OCI-LY7 (cell line): Measurements from ENCODE around the gene KLF2.

ENCODE experiments used
- CTCF ChIP-seq: fragments of 200-600 bp; sonication (generic); conservative IDR thresholded peaks from 2 replicates; pipeline ENCODE4 v1.5.1; 2014; ENCODE audit warnings: mild to moderate bottlenecking, antibody characterized with exemption, low read length, moderate library complexity, mixed read lengths
- EZH2phosphoT487 ChIP-seq: fragments of 200-600 bp; sonication (generic); IDR thresholded peaks from 2 replicates; pipeline ENCODE4 v1.6.1; 2018; ENCODE audit warnings: low read depth, borderline replicate concordance, mild to moderate bottlenecking, mixed run types, antibody characterized with exemption, low read length, moderate library complexity, mixed read lengths

- TF ChIP-seq CTCF (no peak), EZH2phosphoT487 (no peak)
These were observed 25.0 kb downstream of the KLF2 start for GRCh38 chr19:16349551-16350152.
